TTC549 (cell line): ENCODE results near the gene CHST11.
"Not testable (repeated sequence)": the region's sequence is repeated elsewhere in the genome, so short reads cannot be mapped to it uniquely, and the experiment has no call there.

Source experiments
- FAIRE-seq: peaks from 2 replicates; lab custom pipeline; 2012; peaks lifted over from hg19 to GRCh38; lab: Jason Lieb, UNC

CHST11 gene

DNA sequence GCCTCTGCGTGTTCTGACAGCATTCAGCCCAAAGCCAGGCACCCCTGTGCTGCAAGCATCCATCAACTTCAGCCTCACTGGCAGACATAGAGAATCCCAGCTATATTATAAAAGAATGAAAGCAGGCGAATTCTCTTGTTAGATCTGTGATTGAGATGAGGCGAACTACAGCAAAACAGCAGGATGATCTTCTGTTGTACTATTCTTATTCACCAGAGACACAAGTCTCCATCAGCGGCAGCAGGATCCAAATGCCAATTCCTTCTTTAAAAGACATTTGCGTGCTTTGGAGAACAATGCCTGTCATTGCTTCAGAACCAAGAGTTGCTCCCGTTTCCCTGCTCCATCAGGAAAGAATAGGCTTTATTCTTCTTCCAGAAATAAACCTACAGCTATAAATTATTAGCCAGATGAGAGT lies 312.4 kb downstream of the CHST11 start:
- FAIRE-seq: no peak

DNA sequence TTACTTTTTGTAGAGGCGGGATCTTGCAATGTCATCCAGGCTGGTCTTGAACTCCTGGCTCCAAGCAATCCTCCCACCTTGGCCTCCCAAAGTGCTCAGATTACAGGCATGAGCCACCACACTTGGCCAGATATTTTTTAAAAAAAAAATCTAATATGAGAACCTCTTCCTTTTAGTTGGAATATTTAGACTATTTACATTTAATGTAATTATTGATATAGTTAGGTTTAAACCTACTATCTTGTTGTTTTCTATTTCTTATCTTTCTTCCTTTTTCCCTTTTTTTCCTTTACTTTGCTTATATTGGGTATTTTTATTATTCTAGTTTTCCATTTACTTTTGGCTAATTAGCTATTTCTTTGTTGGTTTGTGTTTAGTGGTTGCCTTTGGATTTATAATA lies 315.6 kb downstream of the CHST11 start:
- no peak for FAIRE-seq

DNA sequence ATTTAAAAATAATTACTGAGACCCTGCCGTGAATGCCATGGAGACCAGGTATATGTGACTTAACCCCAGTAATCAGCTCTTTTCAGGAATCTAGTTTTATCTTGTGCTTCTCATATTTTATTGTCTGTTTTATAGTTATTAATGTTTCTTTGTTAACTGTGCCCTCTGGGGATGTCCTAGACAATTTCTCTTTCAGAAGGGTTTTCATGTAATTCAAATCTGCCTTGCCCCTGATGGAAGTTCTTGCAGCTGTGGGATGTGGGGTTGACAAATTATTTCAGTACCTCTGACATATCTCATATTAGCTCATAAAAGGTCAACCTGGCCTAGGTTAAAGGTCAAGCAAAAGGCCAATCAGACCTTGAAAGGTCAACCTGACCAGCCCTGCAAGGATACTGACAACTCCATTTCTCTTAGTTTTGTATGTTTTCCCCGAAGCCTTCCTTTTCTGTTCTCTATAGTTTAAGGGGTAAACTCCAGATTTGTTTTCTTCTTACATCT lies 319.0 kb downstream of the CHST11 start:
- FAIRE-seq: no peak

DNA sequence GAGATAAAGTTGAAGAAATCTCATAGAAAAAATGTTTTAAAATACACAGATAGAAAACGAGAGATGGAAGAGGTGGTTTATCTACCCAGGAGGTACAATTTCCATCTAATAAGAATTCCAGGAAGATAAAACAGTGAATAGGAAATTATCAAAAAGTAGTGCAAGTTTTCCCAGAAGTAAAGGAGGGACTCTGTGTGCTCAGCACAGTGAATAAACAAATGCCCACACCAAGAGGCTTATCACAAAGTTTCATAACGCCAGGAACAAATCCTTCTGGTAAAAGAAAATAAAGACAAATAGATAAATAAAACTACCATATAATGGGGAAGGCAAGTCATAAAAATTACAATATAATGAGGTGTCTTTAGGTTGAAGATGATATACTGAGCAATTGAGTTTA lies 322.4 kb downstream of the CHST11 start:
- FAIRE-seq: no peak

DNA sequence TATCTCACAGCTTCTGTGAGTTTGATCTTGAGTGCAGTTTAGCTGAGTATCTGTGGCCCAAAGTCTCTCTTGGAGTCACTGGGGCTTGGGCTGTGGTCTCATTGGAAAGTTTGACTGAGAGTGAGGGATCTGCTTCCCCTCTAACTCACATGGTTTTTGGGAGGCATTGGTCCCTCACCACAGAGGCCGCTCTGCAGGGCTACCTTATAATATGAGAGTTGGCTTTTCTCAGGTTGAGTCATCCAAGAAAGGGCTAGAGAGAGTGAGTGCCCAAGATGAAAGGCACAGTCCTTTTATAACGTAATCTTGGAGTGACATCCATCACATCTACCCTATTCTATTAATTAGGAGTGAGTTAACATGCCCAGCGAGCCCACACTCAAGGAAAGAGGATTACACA lies 325.5 kb downstream of the CHST11 start:
- no peak for FAIRE-seq

DNA sequence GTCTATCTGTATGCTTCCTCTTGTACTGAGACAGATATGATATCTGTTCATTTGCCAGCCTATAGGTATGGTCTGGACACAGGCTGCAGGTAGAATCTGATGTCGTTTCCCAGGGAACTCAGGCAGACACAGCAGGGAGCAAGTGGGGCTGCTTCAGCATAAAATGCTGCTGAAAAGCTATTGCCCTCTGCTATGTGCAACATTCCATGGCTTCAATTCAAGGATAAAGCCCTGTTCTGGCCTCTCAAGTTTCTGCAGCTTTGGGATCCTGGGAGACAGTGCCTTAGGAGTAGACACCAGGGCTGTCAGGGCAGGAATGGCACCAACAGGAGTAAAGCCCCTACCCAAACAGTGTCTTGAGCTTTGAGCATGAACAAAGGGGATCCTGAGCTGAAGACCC lies 327.8 kb downstream of the CHST11 start:
- FAIRE-seq: no peak

DNA sequence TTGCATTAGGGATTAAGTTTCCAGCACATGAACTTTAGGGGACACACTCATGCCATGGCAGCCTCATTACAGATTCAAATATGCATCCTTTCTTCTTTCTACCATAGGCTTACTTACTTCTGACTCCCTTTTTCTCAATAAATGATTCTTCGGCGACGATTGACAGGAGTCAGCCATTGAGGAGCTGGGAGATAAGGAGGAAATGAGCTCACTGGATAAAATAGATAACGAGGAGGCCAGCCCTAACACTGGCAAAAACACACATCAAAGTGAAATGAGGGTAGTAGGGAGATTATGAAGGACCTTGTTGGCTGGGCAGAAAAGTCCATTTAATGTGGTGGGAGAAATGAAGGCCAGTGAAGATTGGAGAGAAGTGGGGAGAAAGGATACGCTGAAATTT lies 329.1 kb downstream of the CHST11 start:
- no peak for FAIRE-seq

DNA sequence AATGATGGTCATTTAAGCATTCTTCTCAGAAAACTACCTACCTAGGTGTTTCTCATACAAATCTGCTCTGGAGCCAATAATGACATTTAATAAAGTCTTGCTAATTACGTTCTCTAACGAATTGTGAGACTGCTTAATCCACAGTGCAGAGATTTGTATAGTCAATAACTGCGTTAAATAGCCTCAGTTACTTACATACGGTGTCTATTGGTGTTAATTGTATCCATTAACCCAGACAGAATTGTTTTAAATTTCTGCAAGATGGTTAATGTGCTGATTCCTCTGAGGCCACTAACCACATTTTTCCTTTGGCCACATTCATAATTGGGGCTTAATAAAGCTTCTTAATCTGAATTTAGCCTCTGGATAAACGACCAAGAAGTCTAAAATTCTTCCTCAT lies 329.6 kb downstream of the CHST11 start:
- FAIRE-seq: no peak

DNA sequence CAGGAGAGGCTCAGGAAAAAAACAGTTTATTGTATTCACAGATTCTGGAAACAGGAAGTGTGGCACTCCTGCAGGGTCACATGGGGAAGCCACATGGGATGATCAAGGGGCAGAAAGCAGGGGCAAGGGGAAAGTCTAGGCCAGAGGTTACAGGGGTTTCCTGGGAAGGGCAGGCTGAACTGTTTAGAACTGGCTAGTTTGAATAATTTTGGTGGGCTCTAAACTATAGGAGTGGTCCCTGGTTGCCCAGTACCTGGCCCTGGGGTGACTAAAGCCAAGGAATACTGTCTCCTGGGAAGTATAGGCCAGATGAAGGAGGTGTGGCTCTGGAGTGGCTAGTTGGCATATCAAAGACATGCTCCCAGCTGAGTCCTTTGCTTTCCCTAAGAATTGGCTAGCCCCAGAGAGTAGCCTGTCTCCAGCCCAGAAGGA lies 332.1 kb downstream of the CHST11 start:
- no peak for FAIRE-seq

DNA sequence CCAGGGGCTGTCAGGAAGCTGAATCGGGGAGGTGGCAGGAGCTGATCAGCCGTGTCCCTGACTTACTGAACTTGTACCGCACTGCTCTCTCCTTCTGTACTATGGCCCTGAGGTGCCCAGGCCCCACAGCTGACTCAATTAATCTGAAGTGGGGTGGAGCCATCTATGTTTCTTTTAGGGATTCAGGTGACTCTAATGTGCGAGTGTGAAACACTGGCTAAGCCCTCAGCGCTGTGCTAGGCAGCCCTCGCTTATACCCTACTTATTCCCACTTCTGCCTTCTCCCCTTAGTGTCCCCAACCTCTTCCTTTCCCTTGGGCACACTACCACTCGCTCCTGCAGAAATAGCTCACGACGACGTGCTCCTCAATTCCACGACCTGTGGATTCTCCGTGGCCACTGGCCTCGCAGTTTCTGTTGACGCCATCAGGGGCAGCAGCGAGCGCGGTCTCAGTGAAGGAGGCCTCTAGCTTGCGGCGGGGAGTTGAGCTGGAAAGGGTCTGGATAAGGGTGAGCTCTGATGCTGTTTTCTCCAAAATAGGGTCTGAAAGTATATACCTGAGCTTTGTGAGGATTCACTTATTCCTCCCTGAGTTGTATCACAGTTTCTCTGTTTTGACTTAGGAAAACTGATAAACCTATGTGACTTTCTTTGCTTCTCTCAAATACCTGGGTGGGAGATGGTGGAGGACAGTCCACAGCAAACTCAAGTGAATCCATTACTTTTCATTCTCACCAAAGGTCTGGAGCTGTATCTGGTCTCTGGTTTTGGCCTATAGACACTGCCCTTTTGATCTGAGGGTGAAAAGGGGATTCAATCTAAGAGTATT lies 333.8 kb downstream of the CHST11 start:
- FAIRE-seq: no peak

DNA sequence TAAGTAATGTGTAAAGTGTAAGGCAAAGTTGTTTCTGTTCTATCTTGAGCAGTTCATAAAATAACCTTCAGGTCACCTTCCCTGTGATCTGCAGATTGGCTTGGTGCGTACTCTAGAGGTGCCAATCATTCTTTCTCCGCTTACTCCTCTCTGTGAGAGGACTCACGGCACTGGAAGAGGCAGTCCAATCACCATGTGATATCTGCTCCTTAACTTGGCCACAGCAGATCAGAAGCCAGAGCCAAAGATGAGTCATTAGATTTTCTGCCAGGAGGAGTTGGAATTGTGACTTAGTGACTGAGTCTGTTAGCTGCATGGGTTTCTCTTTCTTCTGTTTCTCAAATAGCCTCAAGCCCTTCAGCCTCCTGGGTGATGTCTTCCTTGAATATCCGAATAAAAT lies 335.8 kb downstream of the CHST11 start:
- no peak for FAIRE-seq

DNA sequence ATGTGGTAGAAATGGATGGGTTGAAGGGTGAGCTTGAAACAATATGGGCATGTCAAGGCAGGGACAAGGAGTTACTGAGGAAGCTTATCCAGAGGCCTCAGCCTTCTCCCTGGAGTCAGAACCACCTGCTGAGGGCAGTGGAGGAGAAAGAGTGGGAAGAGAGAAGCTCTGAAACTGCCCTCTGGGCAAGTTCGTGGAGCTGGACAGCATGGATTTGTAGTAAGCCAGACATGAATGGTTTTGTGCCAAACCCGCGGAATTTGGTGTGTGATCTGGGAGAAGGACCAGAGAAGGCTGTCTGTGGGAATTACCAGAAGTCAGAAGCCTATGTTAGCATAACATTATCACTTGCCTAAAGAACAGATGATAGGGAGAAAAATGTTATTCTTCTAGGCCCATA lies 336.5 kb downstream of the CHST11 start:
- FAIRE-seq: no peak

DNA sequence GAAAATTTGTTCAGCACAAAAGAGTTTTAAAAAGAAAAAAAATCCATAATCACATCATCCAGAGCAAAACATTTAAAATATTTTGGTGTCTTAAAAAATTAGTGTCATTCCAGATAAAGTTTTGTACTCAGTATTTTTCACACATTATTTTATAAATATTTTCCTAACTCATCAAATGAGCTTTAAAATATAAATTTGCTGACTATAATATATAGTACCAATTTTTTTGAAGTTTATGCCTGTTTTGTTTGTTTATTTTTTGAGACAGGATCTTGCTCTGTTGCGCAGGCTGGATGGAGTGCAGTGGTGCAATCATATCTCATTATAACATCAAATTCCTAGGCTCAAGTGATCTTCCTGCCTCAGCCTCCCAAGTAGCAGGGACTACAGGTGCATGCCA lies 337.2 kb downstream of the CHST11 start:
- no peak for FAIRE-seq

DNA sequence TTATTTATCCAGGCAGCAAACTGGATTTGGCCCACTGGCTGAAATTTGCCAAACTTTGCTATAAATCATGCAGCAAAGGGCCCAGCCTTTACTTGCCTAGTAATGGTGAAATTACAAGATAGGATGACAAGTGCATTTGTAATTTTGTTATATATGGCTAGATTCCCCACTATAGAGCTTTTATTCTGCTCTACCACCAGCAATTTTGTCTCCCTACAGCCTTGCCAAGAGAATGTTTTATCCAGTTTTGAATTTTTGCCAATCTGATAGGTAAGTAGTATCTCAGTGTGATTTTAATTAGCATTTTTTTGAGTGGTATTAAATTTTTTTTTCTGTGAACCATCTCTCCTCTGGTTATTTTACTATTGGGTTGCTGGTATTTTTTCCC lies 339.7 kb downstream of the CHST11 start:
- FAIRE-seq: no peak

DNA sequence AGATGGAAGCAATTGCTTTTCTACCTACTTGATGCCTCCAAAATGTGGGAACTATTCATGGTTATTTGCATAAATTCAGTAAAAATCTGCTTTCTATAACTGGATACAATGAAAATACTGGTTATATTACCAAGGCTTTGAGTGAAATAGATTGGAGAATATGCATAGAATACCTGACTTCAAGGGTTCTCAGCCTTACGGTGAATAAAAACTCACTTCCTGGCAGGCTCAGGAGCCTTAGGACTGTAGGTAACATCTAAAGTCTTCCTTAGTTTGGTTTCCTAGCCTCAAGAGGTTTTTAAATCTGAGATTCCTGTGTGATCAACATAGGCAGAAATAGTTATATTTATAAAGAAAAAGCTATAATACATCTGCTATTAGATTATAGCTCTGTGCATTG lies 342.7 kb downstream of the CHST11 start:
- FAIRE-seq: no peak

DNA sequence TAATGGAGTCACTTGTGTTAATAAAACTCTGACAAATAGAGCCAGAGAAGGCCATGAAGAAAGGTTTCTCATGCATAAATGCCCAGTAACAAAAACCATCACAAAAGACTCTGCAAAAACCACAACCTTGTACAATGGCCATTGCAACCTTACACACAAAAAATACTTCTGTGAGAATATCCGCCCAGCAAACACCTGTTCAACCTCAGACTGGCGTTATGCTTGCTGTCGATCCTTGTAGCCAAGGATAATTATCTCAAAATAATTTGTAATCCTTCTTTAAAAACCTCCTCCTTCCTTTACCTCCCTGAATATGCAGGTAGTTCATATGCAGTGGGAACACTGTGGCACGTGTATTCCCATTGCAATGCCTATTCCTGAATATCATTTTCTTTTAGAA lies 344.3 kb downstream of the CHST11 start:
- no peak for FAIRE-seq

DNA sequence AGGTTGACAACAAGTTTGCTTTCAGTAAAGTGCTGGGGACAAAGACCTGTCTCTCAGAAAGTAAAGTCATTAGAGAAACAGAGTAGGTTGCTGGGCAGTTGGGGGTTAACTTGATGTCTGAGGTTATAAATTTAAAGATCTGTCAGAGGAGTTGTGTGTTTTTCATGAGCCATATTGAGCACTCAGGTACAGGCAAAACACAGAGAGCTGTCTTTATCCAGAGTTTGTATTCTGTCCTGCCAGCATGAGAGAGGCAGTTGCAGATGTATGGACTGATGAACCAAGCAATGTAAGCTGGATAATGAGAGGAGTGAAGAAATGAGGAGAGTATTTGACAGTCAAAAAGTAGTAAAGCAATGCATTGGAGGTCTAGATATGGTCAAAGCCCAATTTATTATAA lies 344.7 kb downstream of the CHST11 start:
- FAIRE-seq: no peak

DNA sequence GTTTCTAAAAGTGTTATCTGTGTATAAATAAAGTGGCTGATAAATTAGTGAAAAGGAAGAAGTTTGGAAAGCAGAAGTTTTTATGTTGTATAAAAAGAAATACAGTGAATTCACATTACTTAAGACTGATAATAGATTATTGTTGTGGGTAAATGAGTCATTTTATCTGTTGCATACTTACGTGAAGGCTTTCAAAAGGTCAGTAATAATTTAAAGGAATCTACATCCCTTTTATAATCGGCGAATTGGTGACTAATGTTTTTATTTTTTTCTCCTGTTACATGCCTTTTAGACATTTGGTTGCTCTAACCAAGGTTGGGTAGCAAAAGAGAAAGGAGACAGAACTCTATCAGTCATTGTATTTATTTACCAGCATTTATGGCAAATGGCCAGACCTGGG lies 345.5 kb downstream of the CHST11 start:
- FAIRE-seq: no peak

DNA sequence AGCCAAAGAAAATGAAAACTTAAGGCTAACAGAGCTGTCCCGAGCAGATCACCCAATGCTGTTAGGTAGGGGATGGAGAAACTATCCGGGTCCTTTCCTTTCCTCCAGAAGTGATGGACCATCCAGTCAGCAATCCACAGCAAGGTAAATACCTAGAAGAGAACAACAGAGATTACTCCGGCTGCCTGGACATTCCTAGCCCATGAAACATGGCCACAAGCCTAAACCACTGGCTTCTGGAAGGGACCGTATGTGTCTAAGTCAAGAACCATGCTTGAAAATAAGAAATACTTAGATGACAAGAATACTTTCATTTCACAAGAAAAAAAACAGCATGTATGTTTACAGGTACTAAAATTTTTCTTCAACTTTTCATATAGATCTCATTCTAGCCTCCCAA lies 348.4 kb downstream of the CHST11 start:
- no peak for FAIRE-seq

DNA sequence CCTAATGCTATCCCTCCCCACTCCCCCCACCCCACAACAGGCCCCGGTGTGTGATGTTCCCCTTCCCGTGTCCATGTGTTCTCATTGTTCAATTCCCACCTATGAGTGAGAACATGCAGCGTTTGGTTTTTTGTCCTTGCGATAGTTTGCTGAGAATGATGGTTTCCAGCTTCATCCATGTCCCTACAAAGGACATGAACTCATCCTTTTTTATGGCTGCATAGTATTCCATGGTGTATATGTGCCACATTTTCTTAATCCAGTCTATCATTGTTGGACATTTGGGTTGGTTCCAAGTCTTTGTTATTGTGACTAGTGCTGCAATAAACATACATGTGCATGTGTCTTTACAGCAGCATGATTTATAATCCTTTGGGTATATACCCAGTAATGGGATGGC lies 349.4 kb downstream of the CHST11 start:
- FAIRE-seq: not testable (repeated sequence)

DNA sequence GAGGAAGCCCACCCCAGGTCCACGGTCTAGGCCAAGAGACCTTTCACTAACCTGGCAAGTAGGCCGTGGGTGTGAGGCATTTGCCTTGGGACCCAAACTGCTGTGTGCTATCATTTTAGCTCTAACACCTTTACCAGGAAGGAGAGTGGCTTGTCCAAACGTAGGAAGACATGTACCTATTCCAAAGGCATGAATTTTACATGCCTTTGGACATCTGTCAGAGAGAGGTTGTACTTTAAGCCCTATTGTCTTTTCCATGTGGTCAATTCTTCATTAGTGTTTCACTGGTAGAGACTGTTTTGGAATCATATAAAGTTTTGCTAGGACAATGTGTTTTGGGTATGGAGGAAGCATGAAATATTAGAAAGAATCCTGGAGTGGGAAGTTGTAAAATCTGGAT lies 352.5 kb downstream of the CHST11 start:
- FAIRE-seq: no peak

DNA sequence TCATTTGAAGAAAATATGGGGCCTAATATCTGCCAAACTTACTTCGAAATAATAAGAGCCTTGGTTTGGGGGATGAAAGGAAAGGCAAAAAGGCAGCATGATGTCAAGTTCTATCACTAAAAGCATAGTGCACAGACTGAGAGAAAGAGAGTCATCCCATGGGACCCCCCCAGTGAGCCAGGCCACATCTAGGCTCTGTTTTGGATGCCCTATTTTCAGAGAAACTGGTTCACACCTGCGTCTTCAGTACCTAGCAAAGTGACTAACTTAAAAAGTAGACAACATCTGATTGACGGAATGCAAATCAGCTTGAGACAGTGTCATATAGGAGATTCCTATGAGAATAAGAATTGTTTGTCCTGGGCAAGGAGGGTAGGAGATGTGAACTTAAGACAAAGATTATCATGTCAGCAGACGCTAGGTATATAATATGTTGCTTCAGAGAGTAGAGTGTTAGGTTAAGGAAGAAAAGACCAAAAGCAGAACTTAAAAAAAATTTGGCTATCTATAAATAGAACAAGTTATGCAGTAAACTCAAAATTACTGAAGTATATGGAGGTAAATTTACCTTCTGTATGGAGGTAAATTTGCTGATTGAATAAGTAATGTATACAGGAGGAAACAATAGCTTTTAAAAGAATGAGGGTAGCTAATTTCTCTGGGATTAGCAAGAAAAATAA lies 353.1 kb downstream of the CHST11 start:
- no peak for FAIRE-seq
